ENCODE results near the gene CCDC91. TPM values are rescaled to one million over a fixed set of nuclear protein-coding genes. Genes with fewer than 3 reads are reported as not detected.

CCDC91 gene
- total and polyA plus RNA-seq, 9 of the 15 experiments (the other 6 are each of a cell fraction or from before 2014, with no cell fraction given) = 10.1 to 31.1 (median 26.3) TPM

DNA sequence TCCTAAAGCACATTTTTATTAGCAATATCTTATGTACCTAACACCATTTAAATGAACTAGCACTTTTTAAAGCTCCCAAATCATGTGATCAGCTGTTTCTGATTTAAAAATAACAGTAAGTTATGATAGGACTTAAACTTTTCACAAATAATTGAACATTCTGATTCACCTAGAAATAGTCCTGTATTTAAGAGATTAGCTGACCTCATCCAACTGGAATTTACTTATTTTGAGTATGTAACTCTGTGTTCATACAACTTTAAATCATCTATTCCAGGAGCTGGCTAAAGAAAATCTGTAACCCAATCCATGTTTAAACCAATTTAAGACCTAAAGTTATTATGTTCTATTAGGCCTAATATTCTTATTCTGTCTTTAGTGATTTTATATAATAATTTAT lies 184.3 kb downstream of the CCDC91 start:
- H3K79me2 ChIP-seq (ENCODE audit: control insufficient read depth, insufficient read depth, low read length) = no peaks in the 10 kb centered on the region
- in situ Hi-C loops (cut with MboI) = no loop called here
- H3K27ac ChIP-seq (ENCODE audit: extremely low read depth, low read depth, low read length) = no peak overlapping the region
- FAIRE-seq = no peak
- no peak for DNase-seq (ENCODE audit: extremely low read depth in 1 of 4, low spot score in 3 of 4)
- ATAC-seq = no peak
- no peaks in the 10 kb centered on the region for H3K4me1 ChIP-seq (replicated peaks in 1 of 2; ENCODE audit: control insufficient read depth in 2 of 2, insufficient read depth in 2 of 2, low read length in 2 of 2)
- no peaks in the 10 kb centered on the region for H3K27me3 ChIP-seq (ENCODE audit: control insufficient read depth in 2 of 2, insufficient read depth in 2 of 2, low read length in 2 of 2)
- H2AFZ ChIP-seq (ENCODE audit: low read depth, low read length) = no peak overlapping the region
- peaks cover 8% of the 10 kb centered on the region; the same call in 1 of the 2 replicates for H3K9me3 ChIP-seq (replicated peaks; ENCODE audit: control insufficient read depth, insufficient read depth, low read depth, low read length)
- no peaks in the 10 kb centered on the region; the same call in 2 of the 3 replicates for H3K36me3 ChIP-seq (ENCODE audit: control insufficient read depth, insufficient read depth, low read length)
- H3K4me2 ChIP-seq (ENCODE audit: insufficient read depth, low read length) = no peak overlapping the region
- no peak overlapping the region for H3K4me3 ChIP-seq
- no peak overlapping the region for H3K9ac ChIP-seq (ENCODE audit: insufficient read depth in 1 of 2, low read depth in 2 of 2, low read length in 2 of 2)
- no peaks in the 10 kb centered on the region for H3K9me1 ChIP-seq (ENCODE audit: control insufficient read depth, insufficient read depth, low read length)
- intact Hi-C loops (cut with micrococcal nuclease) = no loop called here
- no peaks in the 10 kb centered on the region for H4K20me1 ChIP-seq (replicated peaks; ENCODE audit: control insufficient read depth, insufficient read depth, low read length)
- ChIA-PET CTCF (ENCODE audit: low intra/inter-chr PET ratio) (no interaction called here), POLR2A (no interaction called here)
- BruUV-seq (replicated peaks) = no TSS peak
- TF ChIP-seq MAZ (CRISPR knock-in tag; conservative IDR thresholded peaks at IDR 0.05 in 1 of 2, IDR thresholded peaks at IDR 0.05 in 1 of 2) (no peak), STAG1 (CRISPR knock-in tag; IDR thresholded peaks at IDR 0.05; ENCODE audit: borderline replicate concordance) (no peak), LCOR (CRISPR knock-in tag; IDR thresholded peaks at IDR 0.05) (no peak), USF2 (CRISPR knock-in tag; IDR thresholded peaks at IDR 0.05) (no peak), ZNF583 (CRISPR knock-in tag; IDR thresholded peaks at IDR 0.05) (no peak), DIDO1 (tag; IDR thresholded peaks at IDR 0.05; ENCODE audit: low read depth) (no peak), LARP7 (IDR thresholded peaks at IDR 0.05) (no peak), ID3 (CRISPR knock-in tag; IDR thresholded peaks at IDR 0.05) (no peak), ID3 (tag; IDR thresholded peaks at IDR 0.05) (no peak), SREBF2 (CRISPR knock-in tag; IDR thresholded peaks at IDR 0.05) (no peak), MEF2A (IDR thresholded peaks at IDR 0.05; ENCODE audit: control insufficient read depth, low read depth, low read length) (no peak), PKNOX1 (IDR thresholded peaks at IDR 0.05) (no peak), KAT7 (CRISPR knock-in tag; IDR thresholded peaks at IDR 0.05; ENCODE audit: borderline replicate concordance) (no peak), CCNT2 (IDR thresholded peaks at IDR 0.05; ENCODE audit: borderline replicate concordance, extremely low read depth, insufficient read length, low read depth, low read length) (no peak), ZNF3 (CRISPR knock-in tag; IDR thresholded peaks at IDR 0.05) (no peak), SMARCC2 (IDR thresholded peaks at IDR 0.05; ENCODE audit: low read depth) (no peak), SAFB (IDR thresholded peaks at IDR 0.05; ENCODE audit: borderline replicate concordance, low read depth, low read length) (no peak), ZNF785 (CRISPR knock-in tag; IDR thresholded peaks at IDR 0.05) (no peak)
- TF ChIP-seq, protein P1, sequence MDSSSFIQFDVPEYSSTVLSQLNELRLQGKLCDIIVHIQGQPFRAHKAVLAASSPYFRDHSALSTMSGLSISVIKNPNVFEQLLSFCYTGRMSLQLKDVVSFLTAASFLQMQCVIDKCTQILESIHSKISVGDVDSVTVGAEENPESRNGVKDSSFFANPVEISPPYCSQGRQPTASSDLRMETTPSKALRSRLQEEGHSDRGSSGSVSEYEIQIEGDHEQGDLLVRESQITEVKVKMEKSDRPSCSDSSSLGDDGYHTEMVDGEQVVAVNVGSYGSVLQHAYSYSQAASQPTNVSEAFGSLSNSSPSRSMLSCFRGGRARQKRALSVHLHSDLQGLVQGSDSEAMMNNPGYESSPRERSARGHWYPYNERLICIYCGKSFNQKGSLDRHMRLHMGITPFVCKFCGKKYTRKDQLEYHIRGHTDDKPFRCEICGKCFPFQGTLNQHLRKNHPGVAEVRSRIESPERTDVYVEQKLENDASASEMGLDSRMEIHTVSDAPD (CRISPR knock-in tag; IDR thresholded peaks at IDR 0.05) = no peak
- TF ChIP-seq, protein P2, sequence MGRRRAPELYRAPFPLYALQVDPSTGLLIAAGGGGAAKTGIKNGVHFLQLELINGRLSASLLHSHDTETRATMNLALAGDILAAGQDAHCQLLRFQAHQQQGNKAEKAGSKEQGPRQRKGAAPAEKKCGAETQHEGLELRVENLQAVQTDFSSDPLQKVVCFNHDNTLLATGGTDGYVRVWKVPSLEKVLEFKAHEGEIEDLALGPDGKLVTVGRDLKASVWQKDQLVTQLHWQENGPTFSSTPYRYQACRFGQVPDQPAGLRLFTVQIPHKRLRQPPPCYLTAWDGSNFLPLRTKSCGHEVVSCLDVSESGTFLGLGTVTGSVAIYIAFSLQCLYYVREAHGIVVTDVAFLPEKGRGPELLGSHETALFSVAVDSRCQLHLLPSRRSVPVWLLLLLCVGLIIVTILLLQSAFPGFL (CRISPR knock-in tag; IDR thresholded peaks at IDR 0.05) = no peak
